Activated naive CD4-positive, alpha-beta T cell treated with anti-CD3 and anti-CD28 coated beads, Interleukin-2, amount 50 U/mL, for 72 hours (primary cell): Measurements from ENCODE around the gene TTC7B. TPM values are rescaled to one million over a fixed set of nuclear protein-coding genes. Genes with fewer than 3 reads are reported as not detected.

ENCODE experiments used
- ATAC-seq, 2 donors: fragments of 150-1000 bp; cut with Tn5 transposase; 2 replicates each; pipeline ENCODE4 v1.10.0; 2021; ENCODE audit warnings: mild to moderate bottlenecking in 2 of 2, moderate library complexity in 2 of 2
- DNase-seq, 2 donors: peaks; one replicate each; pipeline ENCODE4 v3.0.0; 2021 to 2022; ENCODE audit warnings: low spot score in 2 of 2
- H3K27ac Mint-ChIP-seq, 2 donors: one replicate each; pipeline ENCODE4 v1.8.0; 2022; ENCODE audit warnings: mild to moderate bottlenecking in 2 of 2, mixed read lengths in 2 of 2
- H3K36me3 Mint-ChIP-seq, 2 donors: one replicate each; pipeline ENCODE4 v1.8.0; 2022; ENCODE audit warnings: mixed read lengths in 2 of 2
- H3K9me3 Mint-ChIP-seq, 2 donors: one replicate each; pipeline ENCODE4 v1.8.0; 2022; ENCODE audit warnings: mixed read lengths in 2 of 2
- total RNA-seq, 2 donors: library from RNA; stranded (reverse); gene quantifications; one replicate each; pipeline ENCODE4 v1.2.3, GENCODE V29; 2022

TTC7B gene
- total RNA-seq, 2 donors from 2014 or later, result 7.2 to 9.1 TPM

DNA sequence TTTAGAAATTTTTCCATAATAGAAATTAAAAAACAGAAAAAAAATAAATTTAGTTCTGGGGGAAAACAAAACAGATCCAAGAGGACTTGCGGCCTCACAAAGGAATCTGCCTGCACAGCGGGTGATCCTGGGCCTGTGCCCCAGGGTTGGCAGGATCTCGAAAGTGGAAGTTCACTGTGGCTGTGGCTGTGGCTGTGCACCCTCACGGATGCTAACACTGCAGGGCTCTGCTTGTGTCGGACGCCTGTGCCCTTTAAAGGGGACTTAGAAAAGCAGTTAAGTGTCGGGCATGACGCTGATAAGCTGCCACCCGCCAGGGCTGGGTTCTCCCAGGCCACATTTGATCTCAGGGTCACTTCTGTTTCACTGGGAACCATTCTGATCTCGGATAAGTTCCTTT lies 209.1 kb downstream of the TTC7B start:
- ATAC-seq (no peak), DNase-seq (no peak)
- Mint-ChIP-seq H3K9me3 (no peaks in the 10 kb centered on the region), H3K27ac (no peak overlapping the region), H3K36me3 (no peaks in the 10 kb centered on the region)

DNA sequence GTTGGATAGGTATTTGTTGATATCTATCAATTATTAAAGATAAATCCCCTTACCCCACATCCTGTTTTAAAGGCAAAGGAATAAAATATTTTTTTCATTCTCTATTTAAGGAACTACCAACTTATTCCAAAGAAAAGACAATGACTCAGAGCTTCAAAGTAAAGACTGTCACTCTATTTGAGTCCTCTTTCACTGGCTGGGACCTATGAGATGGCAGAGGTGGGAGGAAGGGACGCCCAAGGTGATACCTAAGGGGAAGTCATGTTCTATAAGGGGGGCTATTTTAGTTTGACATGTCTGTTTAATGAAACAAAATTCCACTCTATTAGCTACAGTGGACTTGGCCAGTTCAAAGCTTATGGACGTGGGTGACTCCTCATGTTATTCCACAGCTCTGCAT lies 209.8 kb downstream of the TTC7B start:
- Mint-ChIP-seq H3K36me3 (no peaks in the 10 kb centered on the region), H3K27ac (no peak overlapping the region), H3K9me3 (no peaks in the 10 kb centered on the region)
- DNase-seq (no peak), ATAC-seq (no peak)

DNA sequence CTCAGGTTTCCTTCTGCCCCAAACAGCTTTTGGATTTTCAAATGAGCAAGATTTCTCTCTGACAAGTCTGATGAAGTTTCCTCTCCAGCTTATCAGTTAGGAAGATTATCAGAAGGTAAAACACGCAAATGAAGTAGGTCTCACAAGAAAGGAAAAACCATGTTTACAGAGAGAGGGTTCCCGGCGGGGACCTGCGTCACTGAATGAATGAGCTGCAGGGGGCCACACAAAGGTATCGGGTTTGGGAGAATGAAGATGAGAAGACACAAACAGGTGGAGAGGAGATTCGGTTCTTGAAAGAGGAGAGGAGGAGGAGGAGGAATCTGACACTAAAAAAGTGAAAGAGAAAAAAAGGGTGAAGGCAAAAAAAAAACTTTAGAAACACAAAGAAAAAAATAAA lies 210.8 kb downstream of the TTC7B start:
- no peaks in the 10 kb centered on the region for H3K9me3 Mint-ChIP-seq
- H3K27ac Mint-ChIP-seq, result no peak overlapping the region
- no peak for ATAC-seq
- no peak for DNase-seq
- no peaks in the 10 kb centered on the region for H3K36me3 Mint-ChIP-seq

- no peaks in the 10 kb centered on the region for H3K9me3 Mint-ChIP-seq
- no peak overlapping the region for H3K27ac Mint-ChIP-seq
- DNase-seq, result no peak
- H3K36me3 Mint-ChIP-seq, result no peaks in the 10 kb centered on the region
- ATAC-seq, result no peak
These were observed 211.9 kb downstream of the TTC7B start for GRCh38 chr14:90604356-90604755.

DNA sequence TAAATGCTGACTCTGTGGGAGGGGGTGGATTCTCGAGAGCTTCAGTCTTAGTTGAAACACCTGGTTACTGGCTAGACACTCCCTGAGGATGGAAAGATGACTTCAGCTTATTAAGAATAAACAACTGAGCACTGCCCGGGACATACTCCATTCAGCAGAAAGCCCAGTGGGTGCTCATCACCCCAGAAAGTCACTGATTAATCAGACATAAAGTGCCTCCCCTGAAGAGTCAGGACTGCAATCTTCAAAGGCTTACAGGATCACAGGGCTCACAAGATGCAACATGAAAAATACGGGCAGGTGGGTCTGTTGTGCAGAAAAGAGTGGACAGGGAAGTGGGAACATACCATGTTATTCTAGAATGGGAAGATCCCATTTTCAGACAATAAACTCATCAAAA lies 212.4 kb downstream of the TTC7B start:
- Mint-ChIP-seq H3K9me3 (no peaks in the 10 kb centered on the region), H3K27ac (no peak overlapping the region), H3K36me3 (no peaks in the 10 kb centered on the region)
- no peak for ATAC-seq
- DNase-seq, result no peak

DNA sequence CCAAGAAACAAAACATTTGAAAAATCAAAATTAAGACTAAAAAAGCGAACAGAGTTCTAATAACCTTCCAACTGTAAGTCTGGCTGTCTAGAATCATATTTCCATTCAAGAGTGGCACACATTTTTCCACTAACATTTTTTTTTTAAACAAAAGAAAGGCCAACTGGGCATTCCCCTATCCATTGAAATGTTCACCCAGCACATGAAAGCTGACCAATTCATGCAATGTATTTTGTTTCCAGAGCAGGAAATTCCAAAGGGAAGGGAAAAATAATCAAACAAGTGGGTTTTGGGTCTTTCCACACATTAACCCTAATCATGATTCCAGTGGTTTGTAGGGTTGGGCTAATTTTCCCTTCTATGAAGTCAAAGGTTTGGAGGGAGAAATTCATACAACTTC lies 212.9 kb downstream of the TTC7B start:
- H3K9me3 Mint-ChIP-seq, result no peaks in the 10 kb centered on the region
- no peak for DNase-seq
- no peak for ATAC-seq
- H3K27ac Mint-ChIP-seq, result no peak overlapping the region
- no peaks in the 10 kb centered on the region for H3K36me3 Mint-ChIP-seq

DNA sequence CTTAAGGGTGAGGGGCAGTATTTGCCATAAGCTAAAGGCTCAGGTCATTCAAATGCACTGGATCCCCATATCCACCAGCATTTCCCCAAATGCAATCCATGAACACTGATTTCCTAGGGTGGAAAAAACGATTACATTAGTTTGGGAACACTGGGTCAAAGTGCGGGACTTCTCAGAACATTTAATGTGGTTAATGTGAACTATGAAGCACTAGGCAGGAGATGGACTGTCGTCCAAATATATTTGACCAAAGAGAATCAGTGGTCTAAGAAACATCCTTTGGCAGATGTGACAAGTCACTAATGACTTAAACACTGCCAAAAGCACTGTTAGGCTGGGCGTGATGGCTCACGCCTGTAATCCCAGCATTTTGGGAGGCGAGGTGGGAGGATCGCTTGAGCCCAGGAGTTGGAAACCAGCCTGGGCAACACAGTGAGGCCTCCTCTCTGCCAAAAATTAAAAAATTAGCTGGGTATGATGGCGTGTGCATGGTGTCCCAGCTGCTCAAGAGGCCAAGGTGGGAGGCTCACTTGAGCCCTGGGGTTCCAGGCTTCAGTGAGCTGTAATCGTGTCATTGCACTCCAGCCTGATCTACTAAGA lies 214.0 kb downstream of the TTC7B start:
- DNase-seq (no peak), ATAC-seq (no peak)
- Mint-ChIP-seq H3K27ac (no peak overlapping the region), H3K36me3 (no peaks in the 10 kb centered on the region), H3K9me3 (no peaks in the 10 kb centered on the region)

GRCh38 chr14:90601563-90601962 lies 214.7 kb downstream of the TTC7B start:
- no peak overlapping the region for H3K27ac Mint-ChIP-seq
- DNase-seq, result no peak
- H3K36me3 Mint-ChIP-seq, result no peaks in the 10 kb centered on the region
- H3K9me3 Mint-ChIP-seq, result no peaks in the 10 kb centered on the region
- no peak for ATAC-seq

DNA sequence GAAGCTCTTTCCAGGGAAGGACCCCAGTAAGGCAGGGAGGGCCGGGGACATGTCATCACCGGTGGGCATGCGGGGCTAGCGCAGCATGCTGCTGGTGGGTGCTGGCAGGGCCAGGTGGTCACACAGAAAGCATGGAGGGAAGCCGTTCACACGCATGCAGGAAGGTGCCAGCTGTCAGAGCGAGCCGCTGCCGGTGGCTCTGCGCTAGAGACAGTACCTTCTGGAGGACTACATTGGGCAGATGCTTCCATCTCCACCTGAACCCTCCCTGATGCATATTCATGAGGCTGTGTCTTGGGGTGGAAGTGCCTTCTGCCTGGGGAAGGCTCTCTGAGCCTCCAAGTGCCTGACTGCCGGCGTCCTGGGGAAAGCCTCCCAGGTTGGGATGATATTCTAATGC lies 215.6 kb downstream of the TTC7B start:
- Mint-ChIP-seq H3K36me3 (no peaks in the 10 kb centered on the region), H3K9me3 (no peaks in the 10 kb centered on the region), H3K27ac (peak overlapping the region in 1 of 2 donors; percentile 9)
- DNase-seq (no peak), ATAC-seq (no peak)

DNA sequence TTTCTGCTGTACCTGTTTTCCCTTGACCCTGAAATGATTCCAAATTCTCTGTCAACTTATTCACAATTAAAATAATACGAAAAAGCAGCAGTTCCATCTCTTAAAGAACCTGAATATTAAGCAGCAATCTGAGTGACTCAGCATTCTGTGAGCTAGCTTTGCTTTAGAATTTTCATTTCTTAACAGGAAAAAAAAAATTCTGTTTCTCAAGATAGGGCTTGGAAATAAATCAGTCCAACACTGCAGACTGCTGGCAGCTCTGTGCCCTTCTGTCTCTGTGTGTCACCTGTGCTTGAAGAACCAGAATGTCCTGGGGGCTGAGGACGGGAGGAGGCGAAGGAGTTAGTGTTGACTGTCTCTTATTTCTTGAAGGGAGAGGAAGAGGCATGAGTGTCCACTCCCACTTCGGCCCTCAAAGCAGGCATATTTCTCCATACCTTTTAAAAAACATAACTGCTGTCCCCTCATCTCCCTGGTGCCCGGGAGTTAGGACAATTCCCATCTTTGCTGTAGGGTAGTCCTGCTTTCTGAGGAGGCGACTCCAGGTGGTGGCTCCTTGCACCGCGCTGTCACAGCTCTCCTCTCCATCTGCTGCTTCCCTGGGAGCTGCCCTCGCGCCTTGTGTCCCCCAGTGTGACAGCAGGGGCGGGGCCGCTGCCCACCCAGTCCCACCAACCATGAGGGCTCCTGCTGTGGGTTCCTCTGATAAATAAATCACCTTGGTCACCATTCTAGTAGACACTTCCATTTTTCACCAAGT lies 216.3 kb downstream of the TTC7B start:
- H3K27ac Mint-ChIP-seq, result peak overlapping the region; percentile 9 to 30
- DNase-seq, result no peak
- no peaks in the 10 kb centered on the region for H3K9me3 Mint-ChIP-seq
- ATAC-seq, result no peak
- no peaks in the 10 kb centered on the region for H3K36me3 Mint-ChIP-seq

- Mint-ChIP-seq H3K9me3 (no peaks in the 10 kb centered on the region), H3K27ac (peak overlapping the region in 1 of 2 donors; percentile 30), H3K36me3 (no peaks in the 10 kb centered on the region)
- DNase-seq (no peak), ATAC-seq (no peak)
These were observed 216.9 kb downstream of the TTC7B start for GRCh38 chr14:90599339-90599738.

- no peak for DNase-seq
- H3K27ac Mint-ChIP-seq, result no peak overlapping the region
- H3K9me3 Mint-ChIP-seq, result no peaks in the 10 kb centered on the region
- ATAC-seq, result no peak
- H3K36me3 Mint-ChIP-seq, result no peaks in the 10 kb centered on the region
These were observed 218.3 kb downstream of the TTC7B start for GRCh38 chr14:90597961-90598360.

DNA sequence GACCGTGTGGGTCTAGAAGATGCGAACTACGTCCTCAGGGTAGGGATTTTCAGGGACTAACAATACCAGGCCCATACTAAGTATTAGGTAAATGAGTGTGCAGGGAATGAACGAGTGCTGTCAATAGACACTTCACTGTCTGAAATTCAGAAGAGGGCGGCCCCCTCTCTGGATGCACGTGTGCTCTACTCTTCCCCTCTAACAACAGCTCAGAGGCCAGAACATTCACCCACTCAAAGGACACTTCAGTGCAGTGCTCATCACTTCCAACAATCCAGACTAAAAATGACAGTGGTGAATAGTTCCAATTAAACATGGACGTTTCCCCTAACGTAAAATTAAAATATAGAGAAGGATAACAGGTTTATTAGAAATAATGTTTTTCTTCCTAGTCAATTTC lies 219.5 kb downstream of the TTC7B start:
- Mint-ChIP-seq H3K27ac (no peak overlapping the region), H3K36me3 (no peaks in the 10 kb centered on the region)

DNA sequence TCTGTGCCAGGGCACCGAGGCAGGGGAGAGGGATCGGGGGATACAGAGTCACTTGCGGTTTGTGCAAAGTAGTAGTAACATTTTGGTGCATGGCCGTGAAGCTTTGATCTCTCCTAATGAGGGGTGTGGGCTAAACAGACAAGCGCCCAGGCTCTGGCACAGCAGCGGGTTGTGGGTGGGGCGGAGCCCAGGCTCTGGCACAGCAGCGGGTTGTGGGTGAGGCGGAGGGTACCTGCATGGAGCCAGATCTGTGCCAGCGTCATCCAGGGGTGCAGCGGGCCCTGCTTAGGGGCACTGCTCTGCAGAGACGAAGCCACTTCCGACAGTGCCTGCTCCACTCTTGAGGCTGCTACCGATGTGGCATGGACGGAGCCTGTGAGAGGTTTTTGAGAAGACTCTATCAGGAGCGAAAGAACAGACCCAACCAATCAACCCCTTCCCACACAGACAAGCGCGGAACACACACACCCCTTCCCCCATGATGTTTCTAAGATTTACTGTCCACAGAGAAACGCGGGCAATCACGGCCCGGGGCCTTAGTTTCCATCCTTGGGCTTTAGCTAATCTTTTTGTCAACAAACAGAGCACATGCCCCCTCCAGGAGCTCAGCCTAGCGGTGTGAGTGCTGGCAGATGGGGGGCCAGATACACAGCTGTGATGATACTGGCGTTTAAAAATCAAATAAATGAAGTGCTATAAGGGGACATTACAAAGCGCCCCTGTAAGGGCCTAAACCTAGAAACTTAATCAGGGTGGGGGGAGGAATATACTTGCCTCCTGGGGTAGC lies 222.8 kb downstream of the TTC7B start:
- no peak overlapping the region for H3K27ac Mint-ChIP-seq
- no peak for DNase-seq
- ATAC-seq, result no peak
- no peaks in the 10 kb centered on the region for H3K36me3 Mint-ChIP-seq
- no peaks in the 10 kb centered on the region for H3K9me3 Mint-ChIP-seq

More for the DNA sequence above, 219.5 kb downstream of the TTC7B start:
- ATAC-seq, result no peak
- no peak for DNase-seq
- H3K9me3 Mint-ChIP-seq, result no peaks in the 10 kb centered on the region

DNA sequence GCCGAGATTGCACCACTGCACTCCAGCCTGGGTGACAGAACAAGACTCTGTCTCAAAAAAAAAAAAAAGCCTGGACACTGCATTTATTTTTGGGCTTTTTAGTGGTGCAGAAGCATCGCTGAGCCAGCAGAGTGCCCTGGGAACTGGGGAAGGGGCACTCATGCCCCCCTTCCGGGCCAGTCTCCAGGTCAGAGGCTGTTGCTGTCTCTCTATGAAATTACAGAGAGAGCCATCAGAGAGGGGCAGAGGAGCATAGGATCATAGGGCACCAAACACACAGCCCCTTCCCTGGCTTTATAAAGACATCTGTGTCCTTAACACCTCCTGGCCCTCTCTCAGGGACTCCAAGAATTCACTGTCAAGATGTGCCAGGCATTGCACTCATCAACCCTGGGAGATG lies 223.6 kb downstream of the TTC7B start:
- H3K9me3 Mint-ChIP-seq, result no peaks in the 10 kb centered on the region
- no peak overlapping the region for H3K27ac Mint-ChIP-seq
- ATAC-seq (no peak), DNase-seq (no peak)
- no peaks in the 10 kb centered on the region for H3K36me3 Mint-ChIP-seq

DNA sequence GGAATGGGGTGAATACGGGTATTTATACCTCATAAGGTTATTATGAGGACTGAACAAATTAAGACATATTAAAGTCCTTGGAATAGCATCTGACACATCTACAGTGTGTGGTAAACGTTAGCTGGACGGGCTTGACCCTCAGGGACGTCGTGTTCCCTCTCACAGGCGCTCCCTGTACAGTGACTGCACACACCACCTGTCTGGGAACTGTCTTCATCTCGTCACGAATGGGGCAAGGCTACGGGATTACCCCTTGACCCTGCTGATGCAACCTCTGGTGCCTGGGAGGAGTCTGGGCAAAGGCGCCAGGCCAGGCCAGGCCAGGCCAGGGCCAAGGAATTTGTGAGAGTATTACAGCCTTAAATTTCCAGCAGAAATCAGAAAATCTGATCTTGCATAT lies 228.3 kb downstream of the TTC7B start:
- no peaks in the 10 kb centered on the region for H3K9me3 Mint-ChIP-seq
- no peak for ATAC-seq
- DNase-seq, result no peak
- H3K27ac Mint-ChIP-seq, result no peak overlapping the region
- no peaks in the 10 kb centered on the region for H3K36me3 Mint-ChIP-seq

- H3K27ac Mint-ChIP-seq, result no peak overlapping the region
- H3K36me3 Mint-ChIP-seq, result no peaks in the 10 kb centered on the region
- H3K9me3 Mint-ChIP-seq, result no peaks in the 10 kb centered on the region
- no peak for DNase-seq
- no peak for ATAC-seq
These were observed 228.8 kb downstream of the TTC7B start for GRCh38 chr14:90587252-90587910.
